Fibroblast of villous mesenchyme (primary cell): ENCODE measurements around the gene TSPAN14. TPM values are rescaled to one million over a fixed set of nuclear protein-coding genes. Genes with fewer than 3 reads are reported as not detected.

Source experiments
- DNase-seq: peaks from one replicate; pipeline ENCODE4 v3.0.0-alpha.2; 2010; ENCODE audit warnings: low read depth
- H3K4me3 ChIP-seq: 2 replicates; pipeline ENCODE4 v1.5.1; 2011; ENCODE audit warnings: low read depth, mild to moderate bottlenecking, low read length
- CTCF ChIP-seq: IDR thresholded peaks from 2 replicates; pipeline ENCODE4 v1.5.1; 2012; ENCODE audit warnings: low read depth, mild to moderate bottlenecking, low read length; ENCODE audit not compliant: insufficient read depth
- total RNA-seq: library from RNA; depleted of rRNA; stranded (reverse); fragments of >200 nt; gene quantifications from 2 replicates; pipeline ENCODE4 v1.2.3, GENCODE V29; 2012

Gene TSPAN14
- total RNA-seq, 1 donor = 51.4 TPM

- H3K4me3 ChIP-seq = no peak overlapping the region
- DNase-seq = no peak
- no peak for TF ChIP-seq CTCF
Observed at GRCh38 chr10:80582286-80582960, 128.3 kb downstream of the TSPAN14 start.

Other genes starting within 250 kb of the TSPAN14 start
- 79.9 and 85.0 TPM in 2 replicates for gene ANXA11, start 248.8 kb upstream of the TSPAN14 start, total RNA-seq
- not detected in 2 replicates for gene MAT1A, start 164.7 kb upstream of the TSPAN14 start, total RNA-seq
- not detected in 2 replicates for gene DYDC1, start 97.6 kb upstream of the TSPAN14 start, total RNA-seq
- under 0.01 TPM in 1 of 2 replicates, not detected in the other for gene DYDC2, start 97.5 kb upstream of the TSPAN14 start, total RNA-seq
- gene PRXL2A, start 45.8 kb upstream of the TSPAN14 start, total RNA-seq = 79.0 and 80.5 TPM in 2 replicates
- gene SH2D4B, start 83.6 kb downstream of the TSPAN14 start, total RNA-seq = under 0.01 TPM in 1 of 2 replicates, not detected in the other